WTC11 (cell line): ENCODE measurements around the gene SNRPD3.

Experiments
- ATF1 ChIP-seq: sonication (generic); formaldehyde crosslinking; IDR thresholded peaks from 2 replicates; pipeline ENCODE4 v1.8.1; 2023; ENCODE audit warnings: mild to moderate bottlenecking, moderate library complexity, missing genetic modification reagents
- CTCF ChIP-seq: fragments of 200-600 bp; IDR thresholded peaks from 2 replicates; pipeline ENCODE4 v1.8.0; 2022; ENCODE audit warnings: antibody characterized with exemption
- JUN ChIP-seq: sonication (generic); formaldehyde crosslinking; IDR thresholded peaks from 2 replicates; pipeline ENCODE4 v1.8.0; 2023; ENCODE audit warnings: mild to moderate bottlenecking, missing genetic modification reagents
- NR3C1 ChIP-seq: sonication (generic); formaldehyde crosslinking; conservative IDR thresholded peaks from 2 replicates; pipeline ENCODE4 v1.8.1; 2023; ENCODE audit warnings: low read depth, mild to moderate bottlenecking, missing genetic modification reagents

- TF ChIP-seq ATF1 (CRISPR knock-in tag) (no peak), NR3C1 (CRISPR knock-in tag) (no peak), JUN (CRISPR knock-in tag) (no peak), CTCF (no peak)
Observed at GRCh38 chr22:24595228-24595627, 39.4 kb downstream of the SNRPD3 start.
